Measurements from ENCODE around the gene ABCD4.

- TF ChIP-seq OSR1 (CRISPR knock-in tag; IDR thresholded peaks at IDR 0.05) (no peak), ISL1 (CRISPR knock-in tag; IDR thresholded peaks at IDR 0.05) (no peak), CSDC2 (CRISPR knock-in tag; IDR thresholded peaks at IDR 0.05) (no peak), ARNTL (CRISPR knock-in tag; IDR thresholded peaks at IDR 0.05; ENCODE audit: borderline replicate concordance, low read depth) (no peak), RARB (CRISPR knock-in tag; IDR thresholded peaks at IDR 0.05) (no peak)
These were observed 10.7 kb downstream of the ABCD4 start for GRCh38 chr14:74292061-74292460.

Data from SK-N-SH treated with all-trans-retinoic acid at 6 μM for 48 hours (cell line).